ENCODE results near the gene KISS1R. TPM values are rescaled to one million over a fixed set of nuclear protein-coding genes. Genes with fewer than 3 reads are reported as not detected.
A peak's percentile ranks its signal among the peaks of the same experiment; 100 is the strongest.

Gene KISS1R
- total and polyA plus RNA-seq, 2 donors (not counting 1 experiment from before 2014, with no cell fraction given) = not detected

- peak overlapping the region; percentile 31 for H3K9ac ChIP-seq (ENCODE audit: insufficient read depth, low read length)
- peaks cover 15% of the 10 kb centered on the region for H3K36me3 ChIP-seq (ENCODE audit: control insufficient read depth, insufficient read depth, low read length)
- TF ChIP-seq CTCF (conservative IDR thresholded peaks at IDR 0.05 in 1 of 2, IDR thresholded peaks at IDR 0.05 in 1 of 2; ENCODE audit: low read depth in 1 of 2, low read length in 2 of 2) (no peak), EZH2 (IDR thresholded peaks at IDR 0.05; ENCODE audit: low read length, missing control alignments) (no peak)
- no peak overlapping the region for H2AFZ ChIP-seq (ENCODE audit: low read length)
- H3K9me3 ChIP-seq (ENCODE audit: control insufficient read depth, insufficient read depth, low read depth, low read length) = no peaks in the 10 kb centered on the region
- peak overlapping the region; percentile 82 for H3K27ac ChIP-seq (ENCODE audit: insufficient read depth, low read length)
- no peaks in the 10 kb centered on the region for H3K27me3 ChIP-seq (ENCODE audit: control insufficient read depth, insufficient read depth, low read length)
- H4K20me1 ChIP-seq (ENCODE audit: control insufficient read depth, extremely low read depth, insufficient read depth, low read length) = no peaks in the 10 kb centered on the region
- H3K4me3 ChIP-seq (replicated peaks in 1 of 4; ENCODE audit: control extremely low read depth in 1 of 4, insufficient read depth in 1 of 4, low read depth in 3 of 4, low read length in 4 of 4) = no peak overlapping the region
- DNase-seq (ENCODE audit: low read depth in 2 of 2) = no peak
- H3K79me2 ChIP-seq (ENCODE audit: control insufficient read depth, insufficient read depth, low read length) = no peaks in the 10 kb centered on the region
- H3K4me1 ChIP-seq (ENCODE audit: control insufficient read depth, extremely low read depth, insufficient read depth, low read length) = peaks cover 11% of the 10 kb centered on the region
- no peak overlapping the region for H3K4me2 ChIP-seq (ENCODE audit: extremely low read depth, insufficient read depth, low read length)
Measured at GRCh38 chr19:868458-869244, 48.5 kb upstream of the KISS1R start.

GRCh38 chr19:869245-870177 lies 47.6 kb upstream of the KISS1R start:
- H3K36me3 ChIP-seq (ENCODE audit: control insufficient read depth, insufficient read depth, low read length) = peaks cover 19% of the 10 kb centered on the region
- TF ChIP-seq EZH2 (IDR thresholded peaks at IDR 0.05; ENCODE audit: low read length, missing control alignments) = no peak
- TF ChIP-seq CTCF (conservative IDR thresholded peaks at IDR 0.05 in 1 of 2, IDR thresholded peaks at IDR 0.05 in 1 of 2; ENCODE audit: low read depth in 1 of 2, low read length in 2 of 2) = no peak
- no peaks in the 10 kb centered on the region for H3K79me2 ChIP-seq (ENCODE audit: control insufficient read depth, insufficient read depth, low read length)
- H3K27ac ChIP-seq (ENCODE audit: insufficient read depth, low read length) = peak overlapping the region; percentile 84
- no peaks in the 10 kb centered on the region for H3K27me3 ChIP-seq (ENCODE audit: control insufficient read depth, insufficient read depth, low read length)
- H3K4me3 ChIP-seq (replicated peaks in 1 of 4; ENCODE audit: control extremely low read depth in 1 of 4, insufficient read depth in 1 of 4, low read depth in 3 of 4, low read length in 4 of 4) = no peak overlapping the region
- peaks cover 11% of the 10 kb centered on the region for H3K4me1 ChIP-seq (ENCODE audit: control insufficient read depth, extremely low read depth, insufficient read depth, low read length)
- peak overlapping the region; percentile 31 for H3K9ac ChIP-seq (ENCODE audit: insufficient read depth, low read length)
- H4K20me1 ChIP-seq (ENCODE audit: control insufficient read depth, extremely low read depth, insufficient read depth, low read length) = no peaks in the 10 kb centered on the region
- DNase-seq (ENCODE audit: low read depth in 2 of 2) = peak; percentile 96
- no peak overlapping the region for H2AFZ ChIP-seq (ENCODE audit: low read length)
- H3K9me3 ChIP-seq (ENCODE audit: control insufficient read depth, insufficient read depth, low read depth, low read length) = no peaks in the 10 kb centered on the region
- H3K4me2 ChIP-seq (ENCODE audit: extremely low read depth, insufficient read depth, low read length) = peak overlapping the region; percentile 35

GRCh38 chr19:870314-870713 lies 46.8 kb upstream of the KISS1R start:
- Histone ChIP-seq H3K9me3 (ENCODE audit: control insufficient read depth, insufficient read depth, low read depth, low read length) (no peaks in the 10 kb centered on the region), H2AFZ (ENCODE audit: low read length) (no peak overlapping the region), H3K79me2 (ENCODE audit: control insufficient read depth, insufficient read depth, low read length) (no peaks in the 10 kb centered on the region), H3K4me1 (ENCODE audit: control insufficient read depth, extremely low read depth, insufficient read depth, low read length) (peaks cover 11% of the 10 kb centered on the region), H3K36me3 (ENCODE audit: control insufficient read depth, insufficient read depth, low read length) (peaks cover 23% of the 10 kb centered on the region), H4K20me1 (ENCODE audit: control insufficient read depth, extremely low read depth, insufficient read depth, low read length) (no peaks in the 10 kb centered on the region), H3K4me2 (ENCODE audit: extremely low read depth, insufficient read depth, low read length) (no peak overlapping the region), H3K27me3 (ENCODE audit: control insufficient read depth, insufficient read depth, low read length) (no peaks in the 10 kb centered on the region), H3K9ac (ENCODE audit: insufficient read depth, low read length) (no peak overlapping the region), H3K4me3 (replicated peaks in 1 of 4; ENCODE audit: control extremely low read depth in 1 of 4, insufficient read depth in 1 of 4, low read depth in 3 of 4, low read length in 4 of 4) (no peak overlapping the region), H3K27ac (ENCODE audit: insufficient read depth, low read length) (peak overlapping the region; percentile 84)
- no peak for DNase-seq (ENCODE audit: low read depth in 2 of 2)
- TF ChIP-seq EZH2 (IDR thresholded peaks at IDR 0.05; ENCODE audit: low read length, missing control alignments) (no peak), CTCF (conservative IDR thresholded peaks at IDR 0.05 in 1 of 2, IDR thresholded peaks at IDR 0.05 in 1 of 2; ENCODE audit: low read depth in 1 of 2, low read length in 2 of 2) (no peak)

Measured in fibroblast of lung (primary cell).